Stimulated activated CD4-positive, alpha-beta T cell treated with anti-CD3 and anti-CD28 coated beads, Interleukin-15, amount 100 ng/mL, for 24 hours (primary cell): ENCODE results near the gene FCN1.
"Not testable (repeated sequence)": the region's sequence is repeated elsewhere in the genome, so short reads cannot be mapped to it uniquely, and the experiment has no call there.

Source experiments
- DNase-seq: peaks from one replicate; pipeline ENCODE4 v3.0.0-alpha.2; 2020

Gene FCN1

DNA sequence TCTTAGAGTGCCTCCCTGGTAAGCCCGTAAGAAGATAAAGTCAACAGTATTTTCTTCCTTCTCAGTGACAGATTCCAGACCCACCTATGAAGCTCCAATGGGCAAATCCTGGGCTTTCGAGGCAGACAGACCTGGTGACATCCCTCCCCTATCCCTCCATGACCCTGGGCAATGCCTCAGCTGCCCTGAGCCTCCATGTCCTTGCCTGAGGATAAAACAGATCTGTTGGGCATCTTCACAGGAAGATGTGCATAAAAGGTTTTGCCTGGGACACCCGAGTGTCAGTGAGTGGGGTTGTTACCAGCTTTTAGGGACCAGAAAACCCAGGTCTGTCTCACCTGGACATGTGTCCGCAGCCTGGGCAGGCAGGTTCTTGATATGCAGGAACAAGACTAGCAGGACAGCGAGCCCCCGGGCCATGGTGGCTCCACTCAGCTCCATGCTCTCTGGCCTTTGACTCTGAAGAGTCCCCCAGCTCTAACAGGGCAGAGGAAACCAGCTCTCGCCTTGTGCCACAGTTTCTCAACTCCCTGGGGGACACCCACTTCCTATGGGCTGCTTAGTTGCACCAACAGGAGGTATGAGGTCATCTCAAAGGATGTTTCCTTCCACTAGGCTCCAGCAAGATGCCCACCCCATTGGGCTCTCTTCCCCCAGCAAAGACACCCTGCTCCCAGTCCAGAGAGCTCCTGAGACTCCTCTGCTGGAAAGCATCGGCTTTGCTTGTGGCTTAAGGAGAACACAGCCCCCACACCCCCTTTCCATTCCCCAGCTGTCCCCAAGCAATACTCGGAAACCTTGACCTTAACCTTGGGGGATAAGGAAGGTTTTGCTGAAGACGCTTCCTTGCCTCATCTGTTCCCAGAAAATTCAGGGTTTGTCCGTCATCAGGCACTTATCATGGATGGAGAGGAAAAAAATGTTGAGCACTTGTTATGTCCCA is at the start of gene FCN1:
TSS of gene FCN1 (minus strand) at position 482 of the 943 bp plus-strand sequence. CDS start at position 441, 41 bp downstream.
- no peak for DNase-seq

DNA sequence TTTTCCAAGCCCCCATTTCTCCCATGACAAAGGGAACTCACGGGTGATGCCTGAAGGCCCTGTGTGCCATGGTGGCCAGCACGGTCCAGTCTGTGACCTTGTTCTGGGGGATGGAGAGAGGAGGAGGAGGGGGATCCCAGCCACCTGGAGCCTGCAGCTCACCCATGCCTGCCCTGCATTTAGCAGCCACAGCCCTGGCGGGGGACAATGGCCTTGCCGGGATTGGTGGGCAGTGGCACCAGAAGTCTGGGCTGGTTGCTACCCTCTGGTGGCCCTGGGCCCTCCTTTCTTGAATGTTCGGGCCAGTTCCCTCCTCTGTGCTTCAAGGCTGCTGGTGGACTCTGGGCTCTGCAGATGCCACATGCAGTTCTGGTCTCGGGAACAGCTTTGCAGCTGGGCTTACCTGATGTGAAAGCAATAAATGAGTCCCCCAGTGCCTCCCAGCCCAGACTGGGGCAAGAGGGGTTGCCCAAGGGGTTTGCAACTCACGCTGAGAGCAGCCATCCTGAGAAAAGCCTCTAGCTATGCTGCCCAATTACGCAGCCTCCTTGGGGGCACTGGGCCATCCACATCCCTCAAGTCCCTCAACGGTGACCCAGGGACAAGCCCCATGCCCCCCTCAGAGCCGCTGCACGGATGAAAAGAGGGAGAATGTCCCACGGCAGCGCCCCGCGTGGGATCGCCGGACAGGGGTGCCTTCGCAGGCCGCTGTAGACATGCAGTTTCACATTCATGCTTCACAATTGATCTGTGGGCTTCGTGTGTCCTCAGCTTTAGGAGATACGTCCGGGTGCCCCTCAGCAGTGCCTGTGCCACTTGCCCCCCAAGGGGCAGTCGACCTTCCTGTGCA is 49.2 kb upstream of the FCN1 start:
- DNase-seq = no peak

DNA sequence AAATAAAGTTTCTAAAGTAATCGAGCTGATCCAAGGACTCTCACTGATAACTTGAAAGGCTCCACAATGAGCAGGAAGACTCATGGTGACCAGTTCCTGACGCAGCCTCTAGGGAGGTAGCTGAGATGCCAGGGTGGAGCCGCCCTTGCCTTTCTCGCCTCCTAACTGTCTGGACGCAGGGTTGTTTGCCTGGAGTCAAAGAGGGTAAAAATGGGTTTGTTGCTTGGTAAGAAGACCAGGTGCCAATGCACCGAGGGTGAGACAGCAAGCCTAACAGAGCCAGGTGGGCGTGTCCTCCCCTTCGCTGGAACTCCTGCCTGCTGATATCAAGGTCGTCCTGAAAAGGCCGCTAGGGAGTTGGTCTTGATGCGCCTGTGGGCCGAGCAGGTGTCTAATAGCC is 48.6 kb upstream of the FCN1 start:
- no peak for DNase-seq

DNA sequence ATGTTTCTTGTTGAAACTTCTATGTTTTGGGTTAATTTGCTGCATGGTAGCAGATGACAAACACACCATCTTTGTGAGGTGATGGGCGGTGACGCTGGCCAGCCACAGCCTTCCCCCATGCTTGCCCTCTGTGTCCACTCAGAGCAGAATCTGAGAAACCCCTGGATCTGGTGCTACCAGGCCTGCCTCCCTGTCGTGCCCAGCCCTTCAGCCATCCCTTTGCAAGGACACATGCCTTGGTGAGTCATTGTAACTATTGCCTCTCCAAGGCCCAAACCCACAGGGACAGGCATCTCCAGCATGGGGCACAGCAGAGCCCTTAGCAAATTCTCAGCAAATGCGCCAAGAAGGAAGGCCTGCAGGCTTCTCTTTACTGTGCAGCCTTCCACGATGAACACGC is 48.1 kb upstream of the FCN1 start:
- DNase-seq = no peak

DNA sequence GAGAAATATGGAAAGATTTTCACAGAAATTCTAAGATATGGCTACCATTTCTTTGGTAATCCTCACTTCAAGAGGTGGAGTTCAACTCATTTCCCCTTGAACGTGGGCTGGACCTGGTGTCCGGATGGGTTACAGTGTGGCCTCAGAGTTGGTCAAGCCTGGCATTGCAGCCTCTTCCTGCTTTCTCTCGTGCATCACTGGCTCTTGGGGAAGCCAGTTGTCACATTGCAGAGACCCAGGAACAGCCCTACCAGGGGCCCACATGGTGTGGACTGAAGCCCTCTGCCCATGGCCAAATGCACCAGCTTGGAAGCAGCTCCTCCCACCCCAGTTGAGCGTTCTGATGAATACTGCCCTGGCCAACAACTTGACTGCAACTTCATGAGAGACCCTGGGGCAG is 47.7 kb upstream of the FCN1 start:
- no peak for DNase-seq

DNA sequence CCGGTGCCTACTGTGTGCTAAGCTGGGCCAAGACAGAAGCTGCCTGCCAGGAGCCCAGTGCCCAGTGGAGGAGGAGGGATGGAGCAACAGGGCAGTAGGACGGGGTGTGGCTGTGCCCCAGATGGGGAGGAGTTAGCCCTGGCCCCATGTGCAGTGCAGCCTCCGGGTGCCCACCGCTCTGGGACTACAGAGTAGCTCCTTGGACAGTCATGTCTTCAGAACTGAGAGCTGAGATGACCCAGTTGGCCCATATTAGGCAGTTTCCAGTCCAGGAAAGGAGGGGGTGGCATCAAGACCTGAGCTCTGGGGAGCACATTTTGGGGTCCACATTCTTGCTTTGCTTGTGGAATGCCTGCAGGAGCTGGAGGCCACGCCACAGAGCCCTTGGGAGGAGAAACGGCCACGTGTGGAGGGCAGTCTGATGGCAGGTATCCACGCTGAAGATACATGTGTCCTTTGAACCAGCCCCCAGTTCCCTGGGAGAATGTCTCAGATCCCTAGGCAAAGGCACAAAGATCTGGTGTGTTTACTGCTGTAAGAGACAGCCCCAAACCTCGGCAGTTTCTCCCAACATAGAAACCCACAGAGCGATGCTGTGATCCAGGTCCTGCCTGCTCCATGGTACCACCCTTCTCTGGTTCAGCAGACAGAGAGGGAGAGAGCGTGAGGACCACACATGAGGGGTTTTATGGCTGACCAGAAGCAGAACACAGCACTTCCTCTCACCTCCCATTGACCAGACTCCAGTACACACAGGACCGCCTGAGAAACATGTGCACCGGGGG is 46.8 kb upstream of the FCN1 start:
- no peak for DNase-seq

DNA sequence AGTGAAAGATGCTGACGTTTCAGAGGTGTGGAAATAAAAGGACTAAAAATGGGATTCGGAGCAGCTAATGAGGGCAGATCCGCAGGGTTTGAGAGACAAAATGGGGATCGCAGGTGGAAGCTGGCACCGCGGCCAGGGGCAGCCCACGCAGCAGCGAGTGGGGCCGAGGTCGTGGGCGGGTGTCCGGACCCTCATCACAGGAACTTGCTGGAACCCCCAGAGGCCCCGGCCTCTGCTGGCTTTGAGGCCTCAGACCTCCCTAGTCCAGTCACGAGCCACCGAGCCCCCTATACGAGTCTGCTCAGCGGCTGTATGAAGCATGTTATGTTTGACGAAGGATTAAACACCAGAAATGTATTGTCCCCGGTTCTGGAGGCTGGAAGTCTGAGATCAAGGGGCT is 45.8 kb upstream of the FCN1 start:
- no peak for DNase-seq

DNA sequence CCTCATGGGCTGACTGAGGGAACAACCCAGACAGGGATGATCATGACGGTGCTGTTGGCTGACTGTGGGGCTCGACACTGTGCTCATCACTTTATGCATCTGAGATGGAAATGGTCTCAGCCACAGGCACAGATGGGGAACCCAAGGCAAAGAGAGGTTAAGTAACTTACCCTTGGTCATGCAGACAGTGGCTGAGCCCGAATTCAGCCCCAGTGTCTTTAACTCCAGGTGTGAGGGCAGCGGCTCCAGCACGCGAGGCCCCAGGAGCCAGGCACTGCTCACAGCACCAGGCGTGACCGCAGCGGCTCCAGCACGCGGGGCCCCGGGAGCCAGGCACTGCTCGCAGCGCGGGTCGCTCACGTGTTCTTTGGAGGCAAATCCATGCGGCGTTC is 45.3 kb upstream of the FCN1 start:
- DNase-seq = no peak

DNA sequence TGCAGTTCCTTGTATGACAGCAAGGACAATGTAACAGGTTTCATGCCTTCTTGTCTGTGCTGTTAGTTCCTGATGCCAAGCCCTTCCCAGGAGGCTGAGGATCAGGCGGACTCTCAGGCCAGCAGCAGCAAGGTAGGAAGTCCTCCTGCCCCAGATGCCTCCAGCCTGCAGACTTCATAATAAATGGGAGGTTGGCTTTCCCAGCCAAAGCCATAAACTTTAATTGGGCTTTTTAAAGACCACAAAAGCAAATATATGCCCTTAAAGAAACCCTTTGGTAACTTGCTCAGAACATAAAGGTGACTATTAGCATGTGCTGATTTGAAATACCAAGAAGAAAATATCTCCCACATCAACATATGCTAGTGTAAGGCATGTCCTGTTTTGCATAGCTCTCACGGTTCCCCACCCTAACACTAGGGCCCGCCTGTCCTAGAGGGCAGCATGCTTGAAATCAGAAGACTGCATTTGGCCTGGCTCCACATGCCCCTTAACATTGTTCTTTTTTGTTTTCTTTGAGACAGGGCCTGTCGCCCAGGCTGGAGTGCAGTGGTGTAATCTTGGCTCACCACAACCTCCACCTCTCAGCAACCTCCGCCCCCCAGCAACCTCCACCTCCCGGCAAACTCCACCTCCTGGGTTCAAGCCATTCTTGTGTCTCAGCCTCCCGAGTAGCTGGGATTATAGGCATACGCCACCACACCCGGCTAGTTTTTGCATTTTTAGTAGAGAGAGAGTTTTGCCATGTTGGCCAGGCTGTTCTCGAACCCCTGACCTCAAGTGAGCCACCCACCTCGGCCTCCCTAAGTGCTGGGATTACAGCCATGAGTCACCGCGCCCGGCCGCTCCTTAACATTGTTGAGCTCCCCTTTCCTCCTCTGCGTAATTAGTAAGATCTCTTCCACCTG is 44.6 kb upstream of the FCN1 start:
- no peak for DNase-seq

DNA sequence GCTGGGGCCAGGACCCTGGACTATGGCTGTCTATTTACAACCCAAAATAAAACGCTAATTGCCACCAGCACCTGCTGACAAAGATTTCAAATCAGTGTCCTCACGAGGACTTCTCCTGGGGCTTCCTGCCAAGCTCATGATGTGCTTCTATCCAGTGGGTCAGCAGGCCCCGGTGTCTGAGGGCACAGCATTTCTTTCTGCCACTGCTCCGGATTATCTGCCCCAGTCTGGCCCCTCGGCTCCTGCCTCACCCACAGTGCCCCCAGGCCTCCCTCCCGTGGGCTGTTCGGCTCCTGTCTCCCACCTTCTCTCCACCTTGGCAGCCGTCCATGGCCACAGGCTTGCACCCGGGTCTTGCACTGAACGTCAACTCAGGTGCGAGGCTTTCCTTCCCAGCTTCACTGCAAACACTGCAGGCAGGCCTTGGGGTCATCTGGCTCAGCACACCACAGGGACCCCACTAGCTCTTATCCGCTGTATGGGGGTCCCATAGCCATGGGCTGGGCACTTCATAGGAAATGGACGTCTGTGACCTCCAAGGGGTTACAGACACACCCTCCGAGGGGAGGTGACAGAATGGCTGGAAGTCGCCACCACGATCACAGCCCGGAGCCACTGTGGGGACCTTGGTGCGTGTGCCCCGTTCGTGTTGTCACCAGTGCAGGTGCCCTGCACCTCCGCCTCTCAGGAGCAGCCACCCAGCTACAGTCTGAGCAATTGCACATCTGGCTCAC is 43.8 kb upstream of the FCN1 start:
- no peak for DNase-seq

DNA sequence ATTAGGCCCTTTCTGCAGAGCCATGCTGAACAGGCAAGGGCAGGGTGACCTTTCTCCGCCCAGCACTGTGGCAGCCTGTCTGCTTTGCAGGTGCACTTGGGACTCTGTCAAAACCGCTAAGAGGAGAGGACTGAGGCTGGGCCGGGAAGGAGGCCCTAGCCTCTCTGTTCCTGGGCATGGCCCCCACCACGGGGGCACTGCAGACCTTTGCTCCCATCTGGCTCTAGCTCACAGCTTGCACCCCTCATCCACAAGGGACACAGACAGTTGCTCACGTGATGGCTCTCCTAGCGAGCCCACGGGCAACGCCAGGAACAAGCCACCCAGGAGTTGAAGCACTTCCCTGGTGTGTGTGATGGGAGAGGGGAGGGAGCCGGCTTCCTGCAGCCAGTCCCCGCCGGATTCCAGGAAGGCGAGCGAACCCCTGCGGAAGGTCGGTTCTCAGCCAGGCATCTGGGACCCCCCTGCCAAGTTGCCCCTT is 43.0 kb upstream of the FCN1 start:
- no peak for DNase-seq

DNA sequence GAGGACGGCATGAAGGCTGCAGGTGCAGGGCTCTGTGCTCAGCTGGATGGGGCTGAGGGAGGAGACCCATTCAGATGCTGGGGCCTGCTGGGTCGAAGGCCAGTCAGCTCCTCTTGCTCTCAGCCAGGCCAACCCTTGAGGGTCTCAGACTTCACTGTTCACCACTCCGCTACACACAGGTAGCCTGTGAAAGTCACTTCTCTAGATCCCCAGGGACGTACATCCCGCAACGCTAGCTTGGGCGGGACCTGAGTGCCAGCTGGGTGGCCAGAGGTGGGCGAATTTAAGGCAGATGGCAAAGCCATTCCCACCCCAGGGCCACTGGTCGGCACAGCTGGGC is 42.2 kb upstream of the FCN1 start:
- DNase-seq = no peak

DNA sequence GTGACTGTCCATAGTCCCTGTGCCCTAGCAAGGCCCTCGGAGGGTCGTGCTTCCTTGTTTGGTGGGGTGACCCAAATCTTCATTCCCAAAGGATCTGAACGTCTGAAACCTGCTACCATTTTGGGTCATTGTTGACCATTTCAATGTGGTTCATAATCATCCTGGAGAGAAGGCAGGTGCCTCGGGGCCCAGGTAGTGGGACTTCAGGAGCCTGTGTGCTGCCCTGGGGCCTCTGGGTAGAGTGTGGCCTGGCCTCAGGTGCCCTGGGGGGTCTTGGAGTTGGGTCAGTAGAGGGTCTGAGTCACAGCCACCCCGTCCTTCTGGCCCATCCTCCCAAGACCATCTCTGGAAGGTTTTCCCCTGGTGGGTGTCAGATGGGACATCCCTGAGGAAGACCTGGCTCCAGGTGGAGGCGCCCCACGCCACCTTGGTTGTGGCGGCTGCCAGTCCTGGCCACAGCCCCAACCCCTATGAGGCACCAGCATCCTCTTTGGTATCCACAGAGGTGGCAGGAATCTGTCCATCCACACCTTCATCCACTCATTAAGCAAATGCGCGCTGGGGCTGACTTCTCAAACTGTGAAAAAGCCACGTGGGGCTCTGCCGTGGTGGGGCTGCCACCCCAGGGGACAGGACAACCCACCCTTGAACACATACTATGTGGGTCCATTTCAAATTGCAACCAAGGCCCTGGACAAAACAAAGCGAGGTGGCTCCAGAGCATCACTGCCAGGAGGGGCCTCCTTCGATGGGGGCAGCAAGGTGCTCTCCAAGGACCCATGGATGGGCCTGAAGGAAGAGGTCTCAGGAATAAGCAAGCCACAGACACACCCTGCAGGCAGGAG is 41.6 kb upstream of the FCN1 start:
- DNase-seq = no peak

DNA sequence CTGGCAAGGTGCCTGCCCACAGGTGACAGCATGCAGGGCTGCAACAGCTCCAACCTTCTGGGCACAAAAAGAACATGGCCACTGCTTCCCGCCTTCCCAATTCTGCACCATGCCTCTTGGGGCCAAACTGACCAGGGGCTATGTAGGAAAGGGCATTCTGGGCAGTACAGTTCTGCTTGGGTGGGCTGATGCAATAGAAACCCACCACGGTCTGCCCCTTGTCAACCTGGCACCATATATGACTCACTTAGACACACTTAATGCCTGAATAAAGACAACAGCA is 40.2 kb upstream of the FCN1 start:
- DNase-seq = no peak

DNA sequence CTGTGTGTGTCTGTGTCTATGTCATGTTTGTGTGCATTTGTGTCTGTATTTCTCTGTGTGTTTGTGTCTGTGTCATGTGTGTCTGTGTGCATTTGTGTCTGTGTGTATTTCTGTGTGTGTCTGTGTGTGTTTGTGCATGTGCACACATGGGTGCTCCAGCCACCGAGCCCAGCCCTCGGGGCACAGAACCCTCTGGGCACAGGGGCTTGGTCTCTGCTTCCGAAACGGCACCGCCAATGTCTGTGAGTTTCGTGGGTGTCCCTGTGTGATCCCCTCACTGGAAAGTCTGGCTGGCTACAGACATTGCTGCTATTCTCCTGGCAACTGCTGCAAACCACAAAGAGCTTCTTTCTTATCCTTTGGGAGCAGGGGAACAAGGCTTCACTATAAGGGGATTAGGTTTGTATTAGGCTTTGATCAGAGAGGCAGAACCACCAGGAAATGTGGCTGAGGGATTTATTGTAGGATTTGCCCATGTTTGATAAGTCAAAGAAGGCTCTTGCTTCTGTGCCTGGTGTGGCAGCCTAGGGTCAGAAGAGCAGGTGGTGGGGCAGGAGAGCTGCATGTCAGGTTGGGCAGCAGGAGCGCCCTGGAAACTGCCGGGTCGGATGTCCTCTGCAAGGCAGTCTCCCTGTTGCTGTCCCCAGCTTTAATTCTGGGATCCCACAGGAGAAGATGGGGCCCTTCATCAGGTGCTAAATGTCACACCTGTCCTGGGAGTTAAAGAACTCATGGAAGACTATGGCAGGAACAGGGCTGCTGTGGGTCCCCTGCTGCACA is 39.6 kb upstream of the FCN1 start:
- DNase-seq = no peak

DNA sequence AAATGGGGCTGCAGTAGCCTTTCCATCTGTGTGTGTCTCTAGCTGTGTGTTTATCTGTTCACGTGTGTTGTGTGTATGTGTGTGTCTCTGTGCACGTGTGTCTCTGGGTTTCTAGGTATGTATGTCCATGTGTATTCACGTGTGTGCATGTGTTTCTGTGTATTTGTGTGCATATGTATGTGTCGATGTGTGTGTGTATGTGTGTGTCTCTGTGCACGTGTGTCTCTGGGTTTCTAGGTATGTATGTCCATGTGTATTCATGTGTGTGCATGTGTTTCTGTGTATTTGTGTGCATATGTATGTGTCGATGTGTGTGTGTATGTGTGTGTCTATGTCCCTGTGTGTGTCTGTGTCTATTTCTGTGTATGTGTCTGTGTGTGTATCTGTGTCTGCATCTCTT is 38.7 kb upstream of the FCN1 start:
- DNase-seq = not testable (repeated sequence)

DNA sequence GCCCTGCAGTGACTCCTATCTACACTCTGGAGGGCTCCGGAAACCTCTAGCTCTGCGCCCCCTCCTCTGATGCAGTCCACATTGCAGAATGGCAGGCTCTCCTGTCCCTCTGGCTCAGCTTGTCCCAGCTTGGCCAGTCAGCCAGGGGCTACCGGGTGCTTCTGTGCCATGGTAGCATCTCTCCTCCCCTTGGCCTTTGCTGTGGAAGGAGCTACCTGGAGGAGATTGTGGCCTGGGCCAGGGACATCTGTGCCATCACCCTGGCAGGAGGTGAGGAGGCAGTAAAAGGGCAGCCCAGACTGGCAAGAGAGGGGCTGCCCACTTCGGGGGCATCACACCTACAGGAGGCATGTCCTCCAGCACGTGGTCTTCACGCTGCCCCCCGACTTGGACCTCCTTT is 38.1 kb upstream of the FCN1 start:
- DNase-seq = no peak

DNA sequence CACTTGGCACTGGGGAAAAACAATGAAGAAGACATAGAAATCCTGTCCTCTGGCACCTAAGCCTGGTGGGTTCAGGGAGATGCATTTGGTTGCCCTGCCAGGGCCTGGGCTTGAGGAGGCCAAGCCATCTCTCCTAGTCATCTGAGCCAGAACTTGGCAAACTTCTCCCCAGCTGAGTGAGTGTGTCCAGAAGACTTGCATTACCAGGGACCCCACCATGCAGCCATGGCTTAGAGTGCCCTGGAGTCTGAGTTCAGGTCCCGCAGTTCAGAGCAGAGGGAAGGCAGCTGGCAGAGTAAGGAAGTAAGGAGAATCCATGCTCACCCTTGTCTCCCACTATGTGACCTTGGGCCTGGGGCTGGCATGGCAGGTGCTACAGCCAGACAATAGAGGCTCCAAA is 37.4 kb upstream of the FCN1 start:
- no peak for DNase-seq

DNA sequence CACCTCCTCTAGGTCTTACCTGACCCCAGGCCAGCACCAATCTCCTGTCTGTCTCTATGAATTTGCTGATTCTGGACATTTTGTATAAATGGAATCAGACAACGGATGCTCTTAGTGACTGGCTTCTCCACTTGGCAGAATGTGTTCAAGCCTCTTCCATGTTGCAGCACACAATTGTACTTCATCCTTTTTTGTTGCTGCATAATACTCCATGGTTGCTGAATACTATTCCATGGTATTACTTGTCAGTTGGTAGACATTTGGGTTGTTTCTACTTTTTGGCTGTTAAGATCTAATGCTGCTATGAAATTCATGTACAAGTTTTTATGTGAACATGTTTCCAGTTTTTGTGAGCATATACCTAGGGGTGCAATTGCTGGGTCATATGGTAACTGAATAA is 34.3 kb upstream of the FCN1 start:
- DNase-seq = no peak

DNA sequence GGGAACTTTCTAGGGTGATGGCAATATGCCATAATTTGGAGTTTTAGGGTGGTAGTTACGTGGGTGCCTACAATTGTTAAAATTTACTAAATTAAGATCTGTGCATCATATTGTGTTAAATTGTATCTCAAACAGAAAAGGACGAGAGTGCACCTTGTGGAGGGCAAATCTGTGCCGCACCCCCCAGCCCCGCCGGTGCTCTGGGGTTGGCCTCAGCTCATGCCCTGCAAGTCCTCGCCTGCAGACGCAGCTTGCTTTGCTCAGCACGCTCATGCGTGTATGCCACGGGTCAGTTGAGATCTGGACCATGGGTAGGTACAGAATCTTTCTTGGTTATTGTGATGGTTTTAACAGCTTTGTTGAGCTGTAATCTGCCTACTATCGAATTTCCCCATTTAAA is 33.7 kb upstream of the FCN1 start:
- no peak for DNase-seq
